Progenitor cell of endocrine pancreas (in vitro differentiated cells): ENCODE results near the gene HELQ. TPM values are rescaled to one million over a fixed set of nuclear protein-coding genes. Genes with fewer than 3 reads are reported as not detected.

Experiments used
- DNase-seq: peaks from one replicate; pipeline ENCODE4 v3.0.0; 2021; ENCODE audit warnings: low spot score; ENCODE audit not compliant: unreplicated experiment
- H3K27ac Mint-ChIP-seq: 2 replicates; pipeline ENCODE4 v1.8.0; 2021; ENCODE audit warnings: mild to moderate bottlenecking, moderate library complexity, mixed read lengths
- H3K27me3 Mint-ChIP-seq: 2 replicates; pipeline ENCODE4 v1.8.0; 2021; ENCODE audit warnings: mixed read lengths
- H3K36me3 Mint-ChIP-seq: 2 replicates; pipeline ENCODE4 v1.8.0; 2022; ENCODE audit warnings: mixed read lengths; ENCODE audit not compliant: insufficient read depth
- H3K4me1 Mint-ChIP-seq: 2 replicates; pipeline ENCODE4 v1.8.0; 2021; ENCODE audit warnings: low read depth, mixed read lengths
- H3K4me3 Mint-ChIP-seq: 2 replicates; pipeline ENCODE4 v1.8.0; 2021; ENCODE audit warnings: low read depth, mild to moderate bottlenecking, moderate library complexity, mixed read lengths
- H3K9me3 Mint-ChIP-seq: 2 replicates; pipeline ENCODE4 v1.8.0; 2021; ENCODE audit warnings: low read depth, mixed read lengths
- total RNA-seq: library from RNA; stranded (reverse); gene quantifications from 2 replicates; pipeline ENCODE4 v1.2.1, GENCODE V29; 2021
- TF ChIP-seq, protein P1 (sequence below): fragments of 200-600 bp; sonication (generic); IDR thresholded peaks from one replicate; pipeline ENCODE4 v1.5.0; 2021; ENCODE audit warnings: antibody characterized with exemption, mild to moderate bottlenecking; ENCODE audit not compliant: unreplicated experiment

HELQ gene
- total RNA-seq, 1 donor from 2014 or later = 18.9 TPM

- TF ChIP-seq, protein P1, sequence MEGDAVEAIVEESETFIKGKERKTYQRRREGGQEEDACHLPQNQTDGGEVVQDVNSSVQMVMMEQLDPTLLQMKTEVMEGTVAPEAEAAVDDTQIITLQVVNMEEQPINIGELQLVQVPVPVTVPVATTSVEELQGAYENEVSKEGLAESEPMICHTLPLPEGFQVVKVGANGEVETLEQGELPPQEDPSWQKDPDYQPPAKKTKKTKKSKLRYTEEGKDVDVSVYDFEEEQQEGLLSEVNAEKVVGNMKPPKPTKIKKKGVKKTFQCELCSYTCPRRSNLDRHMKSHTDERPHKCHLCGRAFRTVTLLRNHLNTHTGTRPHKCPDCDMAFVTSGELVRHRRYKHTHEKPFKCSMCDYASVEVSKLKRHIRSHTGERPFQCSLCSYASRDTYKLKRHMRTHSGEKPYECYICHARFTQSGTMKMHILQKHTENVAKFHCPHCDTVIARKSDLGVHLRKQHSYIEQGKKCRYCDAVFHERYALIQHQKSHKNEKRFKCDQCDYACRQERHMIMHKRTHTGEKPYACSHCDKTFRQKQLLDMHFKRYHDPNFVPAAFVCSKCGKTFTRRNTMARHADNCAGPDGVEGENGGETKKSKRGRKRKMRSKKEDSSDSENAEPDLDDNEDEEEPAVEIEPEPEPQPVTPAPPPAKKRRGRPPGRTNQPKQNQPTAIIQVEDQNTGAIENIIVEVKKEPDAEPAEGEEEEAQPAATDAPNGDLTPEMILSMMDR = no peak
- Mint-ChIP-seq H3K27ac (peak within 1 kb of the TSS; percentile 92), H3K9me3 (no peaks in the 10 kb centered on the region), H3K36me3 (peaks cover 2% of the 10 kb centered on the region), H3K4me3 (peak within 1 kb of the TSS; percentile 95), H3K4me1 (peaks cover 8% of the 10 kb centered on the region), H3K27me3 (no peaks in the 10 kb centered on the region)
- peak; percentile 90 for DNase-seq
Measured at GRCh38 chr4:83484500-83485461, 29.2 kb upstream of the HELQ start, which contains the start of gene ABRAXAS1. ABRAXAS1 (minus strand) TSS chr4:83485100; CDS start chr4:83485072, 28 bp downstream.

- DNase-seq = no peak
- no peak overlapping the region for H3K4me3 Mint-ChIP-seq
- H3K36me3 Mint-ChIP-seq = peaks cover 6% of the 10 kb centered on the region
- no peaks in the 10 kb centered on the region for H3K4me1 Mint-ChIP-seq
- no peaks in the 10 kb centered on the region for H3K9me3 Mint-ChIP-seq
- H3K27ac Mint-ChIP-seq = no peak overlapping the region
- TF ChIP-seq, protein P1 = no peak
- no peaks in the 10 kb centered on the region for H3K27me3 Mint-ChIP-seq
Measured at GRCh38 chr4:83473966-83474365, 18.3 kb upstream of the HELQ start.

DNA sequence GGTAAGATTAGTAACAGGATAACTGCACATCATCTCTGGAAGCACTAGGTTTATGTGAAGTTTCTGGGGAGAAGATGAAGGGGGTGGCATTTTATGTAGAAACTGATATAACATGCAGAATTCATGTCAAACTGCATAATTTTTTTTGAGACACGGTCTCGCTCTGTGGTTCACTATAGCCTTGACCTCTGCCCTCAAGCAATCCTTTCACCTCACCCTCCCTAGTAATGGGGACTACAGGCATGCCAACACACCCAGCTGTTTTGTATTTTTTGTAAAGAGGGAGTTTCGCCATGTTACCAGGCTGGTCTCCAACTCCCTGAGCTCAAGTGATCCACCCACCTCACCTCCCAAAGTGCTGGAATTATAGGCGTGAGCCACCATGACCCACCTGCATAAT is 17.8 kb upstream of the HELQ start:
- TF ChIP-seq, protein P1 = no peak
- H3K9me3 Mint-ChIP-seq = no peaks in the 10 kb centered on the region
- no peaks in the 10 kb centered on the region for H3K4me1 Mint-ChIP-seq
- H3K36me3 Mint-ChIP-seq = peaks cover 8% of the 10 kb centered on the region
- H3K4me3 Mint-ChIP-seq = no peak overlapping the region
- H3K27ac Mint-ChIP-seq = no peak overlapping the region
- H3K27me3 Mint-ChIP-seq = no peaks in the 10 kb centered on the region
- DNase-seq = no peak

DNA sequence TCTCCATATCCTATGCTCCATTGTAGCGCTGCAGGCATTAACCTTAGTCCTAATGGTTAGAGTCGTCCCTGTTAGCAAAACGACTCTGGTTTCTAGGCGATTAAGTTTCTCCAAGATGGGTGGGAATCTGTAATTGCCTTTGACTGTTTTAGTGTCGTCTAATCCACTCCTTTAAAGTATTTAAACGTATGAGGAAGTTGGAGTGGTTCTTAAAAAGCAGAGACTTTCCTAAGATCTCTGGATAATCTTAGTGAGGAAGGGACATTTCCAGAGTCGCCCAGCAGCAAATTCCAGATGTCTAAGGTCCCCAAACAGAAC is 520 bp upstream of the HELQ start:
- H3K4me3 Mint-ChIP-seq = peak overlapping the region; percentile 99
- peak overlapping the region; percentile 99 for H3K27ac Mint-ChIP-seq
- no peaks in the 10 kb centered on the region for H3K9me3 Mint-ChIP-seq
- H3K27me3 Mint-ChIP-seq = no peaks in the 10 kb centered on the region
- peaks cover 14% of the 10 kb centered on the region for H3K4me1 Mint-ChIP-seq
- DNase-seq = no peak
- TF ChIP-seq, protein P1 = no peak
- peaks cover 20% of the 10 kb centered on the region for H3K36me3 Mint-ChIP-seq

DNA sequence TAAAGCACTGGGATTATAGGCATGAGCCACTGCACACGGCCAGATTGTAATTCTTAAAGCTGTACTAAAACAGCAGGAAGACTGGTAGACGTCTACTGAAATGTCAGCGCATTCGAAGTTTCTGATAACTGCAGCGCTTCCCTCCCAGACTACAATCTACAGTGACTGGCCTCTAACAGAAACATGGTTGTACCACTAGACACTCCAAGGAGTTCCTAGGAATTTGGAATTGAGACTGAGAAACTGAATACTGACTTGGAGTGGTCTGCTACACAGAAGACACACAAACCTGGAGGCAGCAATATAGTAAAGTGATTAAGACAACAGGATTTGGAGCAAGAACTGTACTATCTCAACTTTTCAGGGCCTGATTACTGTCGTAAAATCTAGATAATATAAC is 937 bp downstream of the HELQ start:
- H3K36me3 Mint-ChIP-seq = peaks cover 19% of the 10 kb centered on the region
- peak overlapping the region; percentile 99 for H3K27ac Mint-ChIP-seq
- H3K4me1 Mint-ChIP-seq = peaks cover 14% of the 10 kb centered on the region
- no peak for DNase-seq
- H3K27me3 Mint-ChIP-seq = no peaks in the 10 kb centered on the region
- H3K4me3 Mint-ChIP-seq = peak overlapping the region; percentile 99
- H3K9me3 Mint-ChIP-seq = no peaks in the 10 kb centered on the region
- TF ChIP-seq, protein P1 = no peak
